ENCODE data around the gene SETD6. TPM values are rescaled to one million over a fixed set of nuclear protein-coding genes. Genes with fewer than 3 reads are reported as not detected.

SETD6 gene
- total and polyA plus RNA-seq, 2 of the 13 experiments (the other 11 are each of a cell fraction or from before 2014, with no cell fraction given): 24.0 to 25.7 TPM

- in situ Hi-C loops (cut with HindIII; ENCODE audit: extremely low pct_ligation_motif_present, low pct_unique_long_range_greater_than_20kb) (loop anchor here (10.0 kb wide), 1 partner anchor 235 kb away; the partner anchor contains the start of gene GOT2), intact Hi-C loops (cut with micrococcal nuclease; ENCODE audit: unreplicated experiment) (loop anchor here (5.0 kb wide), 1 partner anchor 258 kb away; no protein-coding TSS in a partner anchor)
- DNase-seq (ENCODE audit: low spot score) (peak; percentile 81), FAIRE-seq (peak; percentile 73), ATAC-seq (peak; percentile 79)
- H3K79me2 ChIP-seq (ENCODE audit: insufficient read depth, low read length): no peaks in the 10 kb centered on the region
- no peaks in the 10 kb centered on the region for H3K36me3 ChIP-seq (replicated peaks in 1 of 2; ENCODE audit: control insufficient read depth in 1 of 2, insufficient read depth in 2 of 2, low read length in 2 of 2)
- WGBS (ENCODE audit: low lambda C conversion rate): 19% methylated on average over 4 of the region's 24 CpGs
- CTCF ChIA-PET (ENCODE audit: low intra/inter-chr PET ratio, low total read pairs): no interaction called here
- no peaks in the 10 kb centered on the region for H3K9me3 ChIP-seq (ENCODE audit: low read length)
- H4K20me1 ChIP-seq (ENCODE audit: insufficient read depth, low read length): no peaks in the 10 kb centered on the region
- H2AFZ ChIP-seq (ENCODE audit: low read length): no peak within 1 kb of the TSS
- BruUV-seq (replicated peaks): no TSS peak
- peak within 1 kb of the TSS; percentile 10; the same call in 1 of the 2 replicates for H3K9ac ChIP-seq (ENCODE audit: insufficient read depth, low read depth, low read length)
- H3K27ac ChIP-seq (ENCODE audit: extremely low read length, insufficient read depth, low read length): no peak within 1 kb of the TSS
- peaks cover 41% of the 10 kb centered on the region for H3K4me1 ChIP-seq (ENCODE audit: insufficient read depth, low read length)
- H3K4me3 ChIP-seq (replicated peaks in 1 of 3; ENCODE audit: insufficient read depth in 1 of 3, low read depth in 2 of 3, low read length in 3 of 3): peak within 1 kb of the TSS; percentile 46 to 77 (median 48); a peak in 5 of 6 replicates
- H3K27me3 ChIP-seq (ENCODE audit: control insufficient read depth in 1 of 2, insufficient read depth in 2 of 2, low read length in 2 of 2): peaks cover 0 to 8% of the 10 kb centered on the region in 2 experiments; a peak in 2 of 5 replicates
- H3K4me2 ChIP-seq (ENCODE audit: low read depth, low read length): peak within 1 kb of the TSS; percentile 92
- POLR2A ChIA-PET: no interaction called here
- TF ChIP-seq CREBL2 (CRISPR knock-in tag; IDR thresholded peaks at IDR 0.05; ENCODE audit: borderline replicate concordance) (no peak), THAP11 (CRISPR knock-in tag; IDR thresholded peaks at IDR 0.05) (0 out of 2 replicates have a peak, but pooled peaks have one; percentile 15), NFYB (CRISPR knock-in tag; IDR thresholded peaks at IDR 0.05) (peak; percentile 79), ELF3 (CRISPR knock-in tag; IDR thresholded peaks at IDR 0.05) (peak; percentile 49; the same call in 1 of the 2 replicates), PCBP1 (IDR thresholded peaks at IDR 0.05; ENCODE audit: borderline replicate concordance, low read depth, low read length) (0 out of 2 replicates have a peak, but pooled peaks have one; percentile 14), ZNF17 (CRISPR knock-in tag; IDR thresholded peaks at IDR 0.05) (no peak), HDAC1 (CRISPR knock-in tag; IDR thresholded peaks at IDR 0.05) (no peak), ZNF10 (CRISPR knock-in tag; IDR thresholded peaks at IDR 0.05; ENCODE audit: borderline replicate concordance, low read depth) (no peak), SOX6 (IDR thresholded peaks at IDR 0.05) (no peak), SOX6 (CRISPR knock-in tag; IDR thresholded peaks at IDR 0.05) (peak; percentile 31; the same call in 1 of the 2 replicates), ZNF44 (CRISPR knock-in tag; IDR thresholded peaks at IDR 0.05) (0 out of 2 replicates have a peak, but pooled peaks have one; percentile 59), MYPOP (CRISPR knock-in tag; IDR thresholded peaks at IDR 0.05) (no peak), ELF1 (CRISPR knock-in tag; IDR thresholded peaks at IDR 0.05) (peak; percentile 44; the same call in 1 of the 2 replicates), MXD1 (CRISPR knock-in tag; IDR thresholded peaks at IDR 0.05) (0 out of 2 replicates have a peak, but pooled peaks have one; percentile 36), ZNF777 (CRISPR knock-in tag; IDR thresholded peaks at IDR 0.05) (0 out of 2 replicates have a peak, but pooled peaks have one; percentile 1), ZNF235 (CRISPR knock-in tag; IDR thresholded peaks at IDR 0.05; ENCODE audit: borderline replicate concordance) (0 out of 2 replicates have a peak, but pooled peaks have one; percentile 18)
- TF ChIP-seq, protein P1, sequence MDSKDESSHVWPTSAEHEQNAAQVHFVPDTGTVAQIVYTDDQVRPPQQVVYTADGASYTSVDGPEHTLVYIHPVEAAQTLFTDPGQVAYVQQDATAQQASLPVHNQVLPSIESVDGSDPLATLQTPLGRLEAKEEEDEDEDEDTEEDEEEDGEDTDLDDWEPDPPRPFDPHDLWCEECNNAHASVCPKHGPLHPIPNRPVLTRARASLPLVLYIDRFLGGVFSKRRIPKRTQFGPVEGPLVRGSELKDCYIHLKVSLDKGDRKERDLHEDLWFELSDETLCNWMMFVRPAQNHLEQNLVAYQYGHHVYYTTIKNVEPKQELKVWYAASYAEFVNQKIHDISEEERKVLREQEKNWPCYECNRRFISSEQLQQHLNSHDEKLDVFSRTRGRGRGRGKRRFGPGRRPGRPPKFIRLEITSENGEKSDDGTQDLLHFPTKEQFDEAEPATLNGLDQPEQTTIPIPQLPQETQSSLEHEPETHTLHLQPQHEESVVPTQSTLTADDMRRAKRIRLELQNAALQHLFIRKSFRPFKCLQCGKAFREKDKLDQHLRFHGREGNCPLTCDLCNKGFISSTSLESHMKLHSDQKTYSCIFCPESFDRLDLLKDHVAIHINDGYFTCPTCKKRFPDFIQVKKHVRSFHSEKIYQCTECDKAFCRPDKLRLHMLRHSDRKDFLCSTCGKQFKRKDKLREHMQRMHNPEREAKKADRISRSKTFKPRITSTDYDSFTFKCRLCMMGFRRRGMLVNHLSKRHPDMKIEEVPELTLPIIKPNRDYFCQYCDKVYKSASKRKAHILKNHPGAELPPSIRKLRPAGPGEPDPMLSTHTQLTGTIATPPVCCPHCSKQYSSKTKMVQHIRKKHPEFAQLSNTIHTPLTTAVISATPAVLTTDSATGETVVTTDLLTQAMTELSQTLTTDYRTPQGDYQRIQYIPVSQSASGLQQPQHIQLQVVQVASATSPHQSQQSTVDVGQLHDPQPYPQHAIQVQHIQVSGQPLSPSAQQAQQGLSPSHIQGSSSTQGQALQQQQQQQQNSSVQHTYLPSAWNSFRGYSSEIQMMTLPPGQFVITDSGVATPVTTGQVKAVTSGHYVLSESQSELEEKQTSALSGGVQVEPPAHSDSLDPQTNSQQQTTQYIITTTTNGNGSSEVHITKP (CRISPR knock-in tag; IDR thresholded peaks at IDR 0.05; ENCODE audit: low read depth): 0 out of 2 replicates have a peak, but pooled peaks have one; percentile 24
- TF ChIP-seq, protein P2, sequence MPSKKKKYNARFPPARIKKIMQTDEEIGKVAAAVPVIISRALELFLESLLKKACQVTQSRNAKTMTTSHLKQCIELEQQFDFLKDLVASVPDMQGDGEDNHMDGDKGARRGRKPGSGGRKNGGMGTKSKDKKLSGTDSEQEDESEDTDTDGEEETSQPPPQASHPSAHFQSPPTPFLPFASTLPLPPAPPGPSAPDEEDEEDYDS (CRISPR knock-in tag; IDR thresholded peaks at IDR 0.05): peak; percentile 79
Observed at GRCh38 chr16:58499615-58500351, 15.5 kb upstream of the SETD6 start, which contains the start of gene NDRG4. Gene NDRG4, plus strand, starts transcription at chr16:58500143. Its CDS starts 106 bp downstream, at chr16:58500249.

Measured in HepG2 (cell line).